Endothelial cell of umbilical vein (primary cell): ENCODE results near the gene STBD1. TPM values are rescaled to one million over a fixed set of nuclear protein-coding genes. Genes with fewer than 3 reads are reported as not detected.

Experiments
- BruUV-seq: library from RNA; stranded (reverse); fragments of 400-500 nt; replicated peaks from 2 replicates; lab custom pipeline; 2021; lab: Mats Ljungman, UMichigan
- CTCF ChIA-PET: fragments of 300-600, 350-600 bp; sonication (Branson Sonifier 250); formaldehyde crosslinking; loops from one replicate; lab custom pipeline; 2021; ENCODE audit warnings: antibody characterized with exemption, inconsistent platforms; lab: Charles Lee
- POLR2A ChIA-PET: fragments of 300-600, 350-600 bp; sonication (Branson Sonifier 250); formaldehyde crosslinking; loops from one replicate; lab custom pipeline; 2021; ENCODE audit warnings: antibody characterized with exemption, inconsistent platforms; lab: Charles Lee
- DNase-seq: peaks from one replicate; pipeline ENCODE4 v3.0.0-alpha.2; 2011; ENCODE audit warnings: low read depth, low spot score
- FAIRE-seq: peaks from 2 replicates; lab custom pipeline; 2011; peaks lifted over from hg19 to GRCh38; lab: Jason Lieb, UNC
- H2AFZ ChIP-seq: 2 replicates; pipeline ENCODE4 v1.6.0; 2012; ENCODE audit warnings: low read depth, low read length, control low read depth, inconsistent platforms
- H3K27ac ChIP-seq: 2 replicates; pipeline ENCODE4 v1.5.1; 2011; ENCODE audit warnings: low read depth, mild to moderate bottlenecking, control low read depth, low read length, moderate library complexity; ENCODE audit not compliant: insufficient read depth
- H3K27me3 ChIP-seq, 2 experiments: 2 replicates each; pipeline versions ENCODE4 v1.6.0 to v1.6.1; 2011; ENCODE audit warnings: low read length in 2 of 2, mixed read lengths in 1 of 2; ENCODE audit not compliant: control insufficient read depth in 2 of 2, insufficient read depth in 2 of 2
- H3K36me3 ChIP-seq, 2 experiments: 2 replicates in 1 of 2; 3 replicates in 1 of 2; pipeline ENCODE4 v1.5.1; 2011; ENCODE audit warnings: low read length in 2 of 2, mild to moderate bottlenecking in 1 of 2, moderate library complexity in 1 of 2; ENCODE audit not compliant: control insufficient read depth in 2 of 2, insufficient read depth in 2 of 2; ENCODE audit errors: extremely low read depth in 1 of 2
- H3K4me1 ChIP-seq: 3 replicates; pipeline ENCODE4 v1.5.1; 2011; ENCODE audit warnings: mild to moderate bottlenecking, low read length; ENCODE audit not compliant: control insufficient read depth, insufficient read depth; ENCODE audit errors: extremely low read depth
- H3K4me2 ChIP-seq: 2 replicates; pipeline ENCODE4 v1.6.1; 2011; ENCODE audit warnings: low read length, control low read depth, mixed read lengths; ENCODE audit not compliant: insufficient read depth
- H3K4me3 ChIP-seq, 3 experiments: fragments of 200-600 bp in 1 of 3; sonication (generic), shearing (Covaris generic) in 1 of 3; replicated peaks in 1 of 3; 2 replicates each; pipeline ENCODE4 v1.5.1; 2011 to 2016; ENCODE audit warnings: control low read depth in 3 of 3, low read length in 3 of 3, mild to moderate bottlenecking in 2 of 3, inconsistent platforms in 1 of 3, low read depth in 1 of 3, moderate library complexity in 1 of 3; ENCODE audit not compliant: insufficient read depth in 1 of 3
- H3K79me2 ChIP-seq: 2 replicates; pipeline ENCODE4 v1.6.0; 2012; ENCODE audit warnings: low read length, inconsistent platforms; ENCODE audit not compliant: control insufficient read depth, insufficient read depth
- H3K9ac ChIP-seq: replicated peaks from 2 replicates; pipeline ENCODE3; 2011; ENCODE audit warnings: low read length, control low read depth; ENCODE audit not compliant: insufficient read depth; ENCODE audit errors: extremely low read depth
- H3K9me1 ChIP-seq: replicated peaks from 3 replicates; pipeline ENCODE4 v1.6.0; 2011; ENCODE audit warnings: mild to moderate bottlenecking, low read length; ENCODE audit not compliant: control insufficient read depth, insufficient read depth; ENCODE audit errors: extremely low read depth
- H3K9me3 ChIP-seq: replicated peaks from 2 replicates; pipeline ENCODE4 v1.5.1; 2012; ENCODE audit warnings: low read length, inconsistent platforms; ENCODE audit not compliant: control insufficient read depth, insufficient read depth
- H4K20me1 ChIP-seq: replicated peaks from 2 replicates; pipeline ENCODE3; 2011; ENCODE audit warnings: mild to moderate bottlenecking, low read length; ENCODE audit not compliant: control insufficient read depth, insufficient read depth; ENCODE audit errors: extremely low read depth
- FOS ChIP-seq: IDR thresholded peaks from 2 replicates; pipeline ENCODE4 v1.6.1; 2011; ENCODE audit warnings: mild to moderate bottlenecking, low read length, moderate library complexity, borderline replicate concordance; ENCODE audit not compliant: insufficient read depth
- JUN ChIP-seq: IDR thresholded peaks from 2 replicates; pipeline ENCODE4 v1.6.1; 2011; ENCODE audit warnings: borderline replicate concordance, low read depth; ENCODE audit not compliant: insufficient read length, insufficient read depth
- POLR2AphosphoS5 ChIP-seq: IDR thresholded peaks from 2 replicates; pipeline ENCODE4 v1.6.1; 2012; ENCODE audit warnings: low read depth, mild to moderate bottlenecking, control low read depth, low read length, moderate library complexity; ENCODE audit not compliant: insufficient read depth
- dilution Hi-C: fragments of 300-500 bp; cut with MboI; formaldehyde crosslinking; loops from one replicate; pipeline ENCODE4 v1.15.0; 2019; ENCODE audit warnings: low sequenced_read_pairs; ENCODE audit not compliant: extremely low pct_ligation_motif_present
- intact Hi-C: fragments of 100-400 bp; cut with micrococcal nuclease; formaldehyde crosslinking; loops from one replicate; pipeline ENCODE4 v1.10.0; 2022
- polyA plus RNA-seq, 4 experiments: library from polyadenylated mRNA; depleted of rRNA in 3 of 4; stranded (reverse) in 3 of 4; unstranded in 1 of 4; fragments of >200 nt; gene quantifications; 2 replicates each; pipeline versions ENCODE4 v1.2.1 to v1.2.3, GENCODE V29; 2011 to 2012; ENCODE audit warnings: missing spikeins in 1 of 4
- total RNA-seq: library from RNA; stranded (reverse); gene quantifications from 2 replicates; pipeline ENCODE4 v1.2.3, GENCODE V29; 2021
- TF ChIP-seq, protein P1 (sequence below): IDR thresholded peaks from 2 replicates; pipeline ENCODE4 v1.6.1; 2011; ENCODE audit not compliant: insufficient read depth, insufficient read length

STBD1 gene
- total and polyA plus RNA-seq, 2 donors (not counting 3 experiments of a cell fraction or from before 2014, with no cell fraction given), result 0.18 to 0.29 TPM

DNA sequence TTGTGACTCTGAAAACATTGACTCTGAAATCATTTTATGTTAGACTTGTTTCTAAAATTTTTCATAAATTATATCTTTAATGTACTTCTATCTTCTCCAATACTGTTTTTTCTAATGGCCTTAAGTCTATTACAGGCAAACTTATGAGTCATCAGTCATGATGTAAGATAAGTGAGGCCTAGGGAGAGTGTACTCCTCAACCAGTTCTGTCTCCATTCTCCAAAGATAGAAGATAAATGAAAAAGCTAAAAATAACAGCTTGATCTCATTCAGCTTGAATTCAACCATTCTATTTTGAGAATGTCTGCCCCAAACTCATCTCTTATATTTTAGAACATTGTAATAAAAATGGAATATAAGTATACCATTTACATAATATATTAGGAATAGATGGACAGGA is 34.5 kb downstream of the STBD1 start:
- DNase-seq (no peak), FAIRE-seq (no peak)
- no TSS peak for BruUV-seq
- H3K4me3 ChIP-seq, result no peak overlapping the region
- H3K9me1 ChIP-seq, result no peaks in the 10 kb centered on the region
- H3K9me3 ChIP-seq, result no peaks in the 10 kb centered on the region
- no peak overlapping the region for H2AFZ ChIP-seq
- peaks cover 0 to 6% of the 10 kb centered on the region in 2 experiments for H3K27me3 ChIP-seq
- ChIA-PET CTCF (interaction anchor here (0.9 to 1.3 kb wide), 2 partner anchors 8 to 36 kb away, joined by 3 to 4 read pairs; no protein-coding TSS in a partner anchor), POLR2A (no interaction called here)
- no peaks in the 10 kb centered on the region for H4K20me1 ChIP-seq
- H3K27ac ChIP-seq, result no peak overlapping the region
- no peaks in the 10 kb centered on the region for H3K4me1 ChIP-seq
- no peaks in the 10 kb centered on the region for H3K79me2 ChIP-seq
- intact Hi-C loops, result no loop called here
- H3K4me2 ChIP-seq, result no peak overlapping the region
- no peaks in the 10 kb centered on the region for H3K36me3 ChIP-seq
- TF ChIP-seq JUN, result peak; percentile 26
- TF ChIP-seq FOS, result peak; percentile 30
- TF ChIP-seq, protein P1, sequence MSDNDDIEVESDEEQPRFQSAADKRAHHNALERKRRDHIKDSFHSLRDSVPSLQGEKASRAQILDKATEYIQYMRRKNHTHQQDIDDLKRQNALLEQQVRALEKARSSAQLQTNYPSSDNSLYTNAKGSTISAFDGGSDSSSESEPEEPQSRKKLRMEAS, result no peak
- dilution Hi-C loops, result no loop called here
- H3K9ac ChIP-seq, result no peak overlapping the region

DNA sequence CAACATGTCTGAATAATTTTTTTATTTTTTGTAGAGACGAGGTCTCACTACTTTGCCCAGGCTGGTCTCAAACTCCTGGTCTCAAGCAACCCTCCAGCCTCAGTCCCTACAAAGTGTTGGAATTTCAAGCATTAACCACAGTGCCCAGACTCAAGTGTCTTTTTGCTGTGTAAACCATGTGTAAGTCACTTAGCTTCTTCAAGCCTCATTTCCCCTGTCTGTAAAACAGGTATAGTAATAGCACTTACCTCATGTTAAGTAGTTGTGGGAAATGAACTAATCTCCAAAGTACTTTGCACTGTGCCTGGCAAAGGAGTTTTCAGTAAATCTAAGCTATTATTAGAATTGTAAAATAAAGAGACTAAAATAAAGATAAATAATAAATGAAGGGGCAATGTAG is 35.7 kb downstream of the STBD1 start:
- POLR2A ChIA-PET, result no interaction called here
- DNase-seq, result no peak
- H3K4me1 ChIP-seq, result no peaks in the 10 kb centered on the region
- no peaks in the 10 kb centered on the region for H3K36me3 ChIP-seq
- H3K4me3 ChIP-seq, result no peak overlapping the region
- FAIRE-seq, result no peak
- no peak overlapping the region for H3K27ac ChIP-seq
- no peaks in the 10 kb centered on the region for H4K20me1 ChIP-seq
- CTCF ChIA-PET, result interaction anchor here (1.2 to 1.8 kb wide), 2 partner anchors 162 to 1277 kb away, joined by 3 to 5 read pairs; no protein-coding TSS in a partner anchor
- H3K9me1 ChIP-seq, result no peaks in the 10 kb centered on the region
- dilution Hi-C loops (no loop called here), intact Hi-C loops (no loop called here)
- no peak for TF ChIP-seq POLR2AphosphoS5
- H3K9me3 ChIP-seq, result no peaks in the 10 kb centered on the region
- no peak overlapping the region for H3K4me2 ChIP-seq
- no peak overlapping the region for H2AFZ ChIP-seq
- peaks cover 0 to 6% of the 10 kb centered on the region in 2 experiments for H3K27me3 ChIP-seq
- no TSS peak for BruUV-seq
- no peaks in the 10 kb centered on the region for H3K79me2 ChIP-seq
- H3K9ac ChIP-seq, result no peak overlapping the region
